ENCODE data around the gene NPL.

NPL gene

GRCh38 chr1:182860658-182861057, 71.1 kb downstream of the NPL start:
- in situ Hi-C loops (cut with HindIII; ENCODE audit: low sequenced_read_pairs): no loop called here

GRCh38 chr1:182861994-182862393, 72.4 kb downstream of the NPL start:
- in situ Hi-C loops (cut with HindIII; ENCODE audit: low sequenced_read_pairs): no loop called here

- in situ Hi-C loops (cut with HindIII; ENCODE audit: low sequenced_read_pairs): no loop called here
These were observed 73.3 kb downstream of the NPL start for GRCh38 chr1:182862827-182863226.

- in situ Hi-C loops (cut with HindIII; ENCODE audit: low sequenced_read_pairs): no loop called here
These were observed 74.4 kb downstream of the NPL start for GRCh38 chr1:182863940-182864339.

GRCh38 chr1:182867861-182868260, 78.3 kb downstream of the NPL start:
- in situ Hi-C loops (cut with HindIII; ENCODE audit: low sequenced_read_pairs): no loop called here

GRCh38 chr1:182869241-182869666, 79.7 kb downstream of the NPL start:
- in situ Hi-C loops (cut with HindIII; ENCODE audit: low sequenced_read_pairs): no loop called here

GRCh38 chr1:182872881-182873280, 83.3 kb downstream of the NPL start:
- in situ Hi-C loops (cut with HindIII; ENCODE audit: low sequenced_read_pairs): no loop called here

GRCh38 chr1:182875889-182876288, 86.3 kb downstream of the NPL start:
- in situ Hi-C loops (cut with HindIII; ENCODE audit: low sequenced_read_pairs): no loop called here

- in situ Hi-C loops (cut with HindIII; ENCODE audit: low sequenced_read_pairs): no loop called here
These were observed 87.8 kb downstream of the NPL start for GRCh38 chr1:182877331-182877730.

GRCh38 chr1:182877842-182878241, 88.3 kb downstream of the NPL start:
- in situ Hi-C loops (cut with HindIII; ENCODE audit: low sequenced_read_pairs): no loop called here

Measured in DLD1 (cell line).